HFFc6 (cell line): ENCODE measurements around the gene ISG20. TPM values are rescaled to one million over a fixed set of nuclear protein-coding genes. Genes with fewer than 3 reads are reported as not detected.

Experiments used
- DNase-seq: peaks from one replicate; pipeline ENCODE4 v3.0.0-alpha.2; 2018
- H3K27ac Mint-ChIP-seq: 2 replicates; pipeline ENCODE4 v1.8.0; 2020; ENCODE audit warnings: mild to moderate bottlenecking, mixed read lengths
- H3K27me3 Mint-ChIP-seq: 2 replicates; pipeline ENCODE4 v1.8.0; 2021; ENCODE audit warnings: mild to moderate bottlenecking, moderate library complexity, mixed read lengths; ENCODE audit not compliant: insufficient read depth
- H3K36me3 Mint-ChIP-seq: 2 replicates; pipeline ENCODE4 v1.8.0; 2021; ENCODE audit warnings: low read depth, mixed read lengths
- H3K4me1 Mint-ChIP-seq: 2 replicates; pipeline ENCODE4 v1.8.0; 2020; ENCODE audit warnings: low read depth, mixed read lengths
- H3K4me3 Mint-ChIP-seq: 2 replicates; pipeline ENCODE4 v1.8.0; 2020; ENCODE audit warnings: mild to moderate bottlenecking, moderate library complexity, mixed read lengths
- H3K9me3 Mint-ChIP-seq: 2 replicates; pipeline ENCODE4 v1.8.0; 2020; ENCODE audit warnings: mild to moderate bottlenecking, mixed read lengths
- CTCF ChIP-seq: fragments of 200-600 bp; sonication (generic); IDR thresholded peaks from 2 replicates; pipeline ENCODE4 v1.5.0; 2021; ENCODE audit warnings: antibody characterized with exemption, mild to moderate bottlenecking
- total RNA-seq, 6 experiments: library from RNA; stranded (reverse); fragmentation: NEBNext Ultra II Directional; extraction: Animal tissue kit (Norgen Biotek cat#: 25700); gene quantifications; 2 replicates in 1 of 6; 3 replicates in 5 of 6; pipeline ENCODE4 v1.2.3, GENCODE V29; 2021

The ISG20 gene
- total RNA-seq, 6 experiments from 2014 or later = 0.47 to 1.5 (median 0.76) TPM

GRCh38 chr15:88663141-88663621 lies 24.4 kb downstream of the ISG20 start:
- no peak overlapping the region for H3K27ac Mint-ChIP-seq

GRCh38 chr15:88664151-88664778 lies 25.4 kb downstream of the ISG20 start:
- no peaks in the 10 kb centered on the region for H3K36me3 Mint-ChIP-seq
- no peak for TF ChIP-seq CTCF
- no peaks in the 10 kb centered on the region; the same call in 1 of the 2 replicates for H3K27me3 Mint-ChIP-seq
- H3K27ac Mint-ChIP-seq = no peak overlapping the region
- peaks cover 43% of the 10 kb centered on the region for H3K4me1 Mint-ChIP-seq
- H3K9me3 Mint-ChIP-seq = no peaks in the 10 kb centered on the region
- no peak overlapping the region for H3K4me3 Mint-ChIP-seq
- no peak for DNase-seq

More at GRCh38 chr15:88663141-88663621, 24.4 kb downstream of the ISG20 start:
- Mint-ChIP-seq H3K36me3 (no peaks in the 10 kb centered on the region), H3K4me1 (peaks cover 48% of the 10 kb centered on the region), H3K9me3 (no peaks in the 10 kb centered on the region), H3K27me3 (no peaks in the 10 kb centered on the region), H3K4me3 (no peak overlapping the region)
- TF ChIP-seq CTCF = no peak
- no peak for DNase-seq

- Mint-ChIP-seq H3K27me3 (peaks cover 18% of the 10 kb centered on the region), H3K4me1 (no peaks in the 10 kb centered on the region), H3K27ac (no peak overlapping the region), H3K9me3 (no peaks in the 10 kb centered on the region), H3K4me3 (no peak overlapping the region), H3K36me3 (no peaks in the 10 kb centered on the region)
- no peak for TF ChIP-seq CTCF
- DNase-seq = no peak
Measured at GRCh38 chr15:88674661-88675060, 35.8 kb downstream of the ISG20 start.

GRCh38 chr15:88678755-88679154 lies 39.9 kb downstream of the ISG20 start:
- no peak for DNase-seq
- Mint-ChIP-seq H3K27me3 (peaks cover 15% of the 10 kb centered on the region), H3K36me3 (no peaks in the 10 kb centered on the region), H3K9me3 (no peaks in the 10 kb centered on the region), H3K27ac (no peak overlapping the region), H3K4me3 (no peak overlapping the region), H3K4me1 (no peaks in the 10 kb centered on the region)
- TF ChIP-seq CTCF = no peak

GRCh38 chr15:88680241-88681001 lies 41.6 kb downstream of the ISG20 start:
- no peaks in the 10 kb centered on the region for H3K36me3 Mint-ChIP-seq
- H3K27ac Mint-ChIP-seq = no peak overlapping the region
- H3K9me3 Mint-ChIP-seq = no peaks in the 10 kb centered on the region
- peaks cover 15% of the 10 kb centered on the region for H3K27me3 Mint-ChIP-seq
- TF ChIP-seq CTCF = peak; percentile 25; the same call in 1 of the 2 replicates
- H3K4me1 Mint-ChIP-seq = no peaks in the 10 kb centered on the region
- H3K4me3 Mint-ChIP-seq = no peak overlapping the region
- no peak for DNase-seq
